ENCODE measurements around the gene C16orf92. TPM values are rescaled to one million over a fixed set of nuclear protein-coding genes. Genes with fewer than 3 reads are reported as not detected.
A peak's percentile ranks its signal among the peaks of the same experiment; 100 is the strongest.

C16orf92 gene
- total RNA-seq, 3 donors from 2014 or later (not counting 1 experiment from before 2014, with no cell fraction given), result not detected

DNA sequence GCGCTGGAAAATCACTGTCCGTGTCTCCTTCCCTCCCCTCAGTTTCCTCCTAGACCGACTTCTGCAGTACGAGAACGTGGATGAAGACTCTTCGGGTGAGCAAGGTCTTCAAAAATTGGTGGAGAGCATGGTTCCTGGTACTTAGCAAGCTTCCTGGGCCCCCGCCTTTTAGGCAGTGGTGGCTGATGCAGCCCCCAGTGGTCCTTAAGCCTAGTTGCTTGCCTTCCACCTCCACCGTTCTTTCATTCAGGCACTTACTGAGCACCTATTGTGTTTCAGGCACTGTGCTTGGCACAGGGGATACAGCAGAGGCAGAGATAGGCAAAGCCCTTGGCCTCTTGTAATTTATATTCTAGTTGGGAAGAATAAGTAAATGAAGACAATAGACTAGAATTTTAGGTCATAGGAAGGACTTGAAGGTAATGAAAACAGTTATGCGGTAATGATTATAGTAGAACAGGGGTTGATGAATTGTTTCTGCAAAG, 26.2 kb upstream of the C16orf92 start:
- Histone ChIP-seq H3K27me3 (ENCODE audit: control insufficient read depth, insufficient read depth, low read length) (no peaks in the 10 kb centered on the region), H3K36me3 (ENCODE audit: control insufficient read depth, insufficient read depth, low read length) (peaks cover 13% of the 10 kb centered on the region), H3K27ac (ENCODE audit: low read length) (peak overlapping the region; percentile 47), H3K4me1 (ENCODE audit: control insufficient read depth, insufficient read depth, low read length) (peaks cover 20% of the 10 kb centered on the region), H3K9me3 (ENCODE audit: control insufficient read depth, insufficient read depth, low read length) (no peaks in the 10 kb centered on the region), H3K4me3 (ENCODE audit: low read length) (peak overlapping the region; percentile 96)
- intact Hi-C loops (cut with micrococcal nuclease), result loop anchor here (1.0 kb wide), 2 partner anchors 24 to 134 kb away; partner anchors contain the start of genes CDIPT and TAOK2
- H3K36me3 Mint-ChIP-seq, result no peaks in the 10 kb centered on the region
- TF ChIP-seq, protein P1, sequence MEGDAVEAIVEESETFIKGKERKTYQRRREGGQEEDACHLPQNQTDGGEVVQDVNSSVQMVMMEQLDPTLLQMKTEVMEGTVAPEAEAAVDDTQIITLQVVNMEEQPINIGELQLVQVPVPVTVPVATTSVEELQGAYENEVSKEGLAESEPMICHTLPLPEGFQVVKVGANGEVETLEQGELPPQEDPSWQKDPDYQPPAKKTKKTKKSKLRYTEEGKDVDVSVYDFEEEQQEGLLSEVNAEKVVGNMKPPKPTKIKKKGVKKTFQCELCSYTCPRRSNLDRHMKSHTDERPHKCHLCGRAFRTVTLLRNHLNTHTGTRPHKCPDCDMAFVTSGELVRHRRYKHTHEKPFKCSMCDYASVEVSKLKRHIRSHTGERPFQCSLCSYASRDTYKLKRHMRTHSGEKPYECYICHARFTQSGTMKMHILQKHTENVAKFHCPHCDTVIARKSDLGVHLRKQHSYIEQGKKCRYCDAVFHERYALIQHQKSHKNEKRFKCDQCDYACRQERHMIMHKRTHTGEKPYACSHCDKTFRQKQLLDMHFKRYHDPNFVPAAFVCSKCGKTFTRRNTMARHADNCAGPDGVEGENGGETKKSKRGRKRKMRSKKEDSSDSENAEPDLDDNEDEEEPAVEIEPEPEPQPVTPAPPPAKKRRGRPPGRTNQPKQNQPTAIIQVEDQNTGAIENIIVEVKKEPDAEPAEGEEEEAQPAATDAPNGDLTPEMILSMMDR (IDR thresholded peaks at IDR 0.05), result no peak
- ATAC-seq (no peak), DNase-seq (no peak)
- H3K27me3 Mint-ChIP-seq (ENCODE audit: low read depth in 2 of 2), result no peaks in the 10 kb centered on the region
- 27% methylated on average over 9 of the region's 9 CpGs for WGBS (ENCODE audit: insufficient coverage)
- H3K4me1 Mint-ChIP-seq, result peaks cover 13 to 45% of the 10 kb centered on the region in 2 donors
- H3K27ac Mint-ChIP-seq, result peak overlapping the region; percentile 97 to 98
- H3K4me3 Mint-ChIP-seq, result peak overlapping the region; percentile 99
- no peaks in the 10 kb centered on the region for H3K9me3 Mint-ChIP-seq

DNA sequence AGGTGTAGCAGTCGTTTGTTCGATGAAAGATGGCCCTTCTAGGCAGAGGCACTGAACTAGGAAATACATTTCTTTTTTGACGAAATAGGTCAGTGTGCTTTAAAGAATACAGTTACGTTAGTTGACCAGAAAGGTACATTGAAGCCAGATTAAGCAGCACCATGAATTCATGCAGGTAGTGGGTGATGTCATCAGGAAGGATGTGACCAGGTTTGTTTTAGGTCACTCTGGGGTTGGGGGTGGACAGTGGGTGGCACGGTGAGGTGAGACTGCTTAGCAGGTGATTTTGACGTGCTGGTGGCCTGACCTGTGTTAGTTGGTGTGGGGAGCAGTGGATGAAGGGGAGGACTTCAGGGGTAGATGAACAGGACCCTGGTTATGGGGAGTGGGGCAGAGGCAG, 23.4 kb upstream of the C16orf92 start:
- intact Hi-C loops (cut with micrococcal nuclease), result no loop called here
- Mint-ChIP-seq H3K27me3 (ENCODE audit: low read depth in 2 of 2) (no peaks in the 10 kb centered on the region), H3K36me3 (no peaks in the 10 kb centered on the region), H3K9me3 (no peaks in the 10 kb centered on the region), H3K4me3 (no peak overlapping the region), H3K27ac (peak overlapping the region in 1 of 2 donors; percentile 52), H3K4me1 (peaks cover 13 to 51% of the 10 kb centered on the region in 2 donors)
- Histone ChIP-seq H3K27ac (ENCODE audit: low read length) (no peak overlapping the region), H3K36me3 (ENCODE audit: control insufficient read depth, insufficient read depth, low read length) (peaks cover 19% of the 10 kb centered on the region), H3K27me3 (ENCODE audit: control insufficient read depth, insufficient read depth, low read length) (no peaks in the 10 kb centered on the region), H3K4me1 (ENCODE audit: control insufficient read depth, insufficient read depth, low read length) (peaks cover 15% of the 10 kb centered on the region), H3K9me3 (ENCODE audit: control insufficient read depth, insufficient read depth, low read length) (no peaks in the 10 kb centered on the region), H3K4me3 (ENCODE audit: low read length) (no peak overlapping the region)
- 91% methylated on average over 6 of the region's 6 CpGs for WGBS (ENCODE audit: insufficient coverage)
- TF ChIP-seq, protein P1 (IDR thresholded peaks at IDR 0.05), result no peak
- no peak for DNase-seq
- no peak for ATAC-seq

DNA sequence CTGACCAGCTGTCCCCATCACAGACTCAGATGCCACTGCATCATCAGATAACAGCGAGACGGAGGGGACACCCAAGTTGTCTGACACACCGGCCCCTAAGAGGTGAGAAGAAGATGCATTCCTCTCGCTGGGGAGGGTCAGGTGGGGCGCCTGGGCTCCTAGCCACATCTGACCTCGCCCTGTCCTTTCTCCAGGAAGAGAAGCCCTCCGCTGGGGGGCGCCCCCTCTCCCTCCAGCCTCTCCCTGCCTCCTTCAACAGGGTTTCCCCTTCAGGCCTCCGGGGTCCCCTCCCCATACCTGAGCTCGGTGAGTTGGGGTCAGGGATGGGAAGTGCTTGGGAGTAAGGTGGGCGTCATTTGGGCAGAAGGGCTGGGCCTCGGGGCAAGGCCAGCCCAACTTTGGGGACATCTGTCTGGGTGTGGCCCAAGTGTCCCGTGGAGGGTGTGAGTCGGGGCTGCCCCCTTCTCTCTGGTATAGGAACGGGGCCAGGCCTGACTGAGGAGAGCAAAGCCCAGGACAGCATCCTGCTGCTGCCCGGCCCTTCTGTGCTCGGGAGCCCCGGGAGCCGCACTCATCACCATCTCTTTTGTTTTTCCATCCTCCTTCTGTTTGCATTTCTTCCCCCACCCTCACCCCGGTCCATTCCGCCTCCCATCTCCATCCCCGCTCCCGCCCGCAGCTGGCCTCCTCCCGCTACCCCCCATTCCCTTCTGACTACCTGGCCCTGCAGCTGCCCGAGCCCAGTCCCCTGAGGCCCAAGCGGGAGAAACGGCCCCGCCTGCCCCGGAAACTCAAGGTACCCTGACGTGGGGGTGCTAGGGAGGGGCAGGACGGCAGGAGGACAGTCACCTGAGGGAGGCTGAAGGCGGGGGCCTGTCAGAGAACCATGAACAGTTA, 22.0 kb upstream of the C16orf92 start:
- no peaks in the 10 kb centered on the region for H3K9me3 Mint-ChIP-seq
- no peak overlapping the region for H3K27ac Mint-ChIP-seq
- Histone ChIP-seq H3K36me3 (ENCODE audit: control insufficient read depth, insufficient read depth, low read length) (peaks cover 19% of the 10 kb centered on the region), H3K27me3 (ENCODE audit: control insufficient read depth, insufficient read depth, low read length) (no peaks in the 10 kb centered on the region), H3K27ac (ENCODE audit: low read length) (no peak overlapping the region), H3K9me3 (ENCODE audit: control insufficient read depth, insufficient read depth, low read length) (no peaks in the 10 kb centered on the region), H3K4me1 (ENCODE audit: control insufficient read depth, insufficient read depth, low read length) (peaks cover 11% of the 10 kb centered on the region), H3K4me3 (ENCODE audit: low read length) (no peak overlapping the region)
- no peaks in the 10 kb centered on the region for H3K36me3 Mint-ChIP-seq
- 95% methylated on average over 30 of the region's 33 CpGs for WGBS (ENCODE audit: insufficient coverage)
- TF ChIP-seq, protein P1 (IDR thresholded peaks at IDR 0.05), result no peak
- H3K4me3 Mint-ChIP-seq, result no peak overlapping the region
- DNase-seq (no peak), ATAC-seq (no peak)
- intact Hi-C loops (cut with micrococcal nuclease), result no loop called here
- H3K27me3 Mint-ChIP-seq (ENCODE audit: low read depth in 2 of 2), result no peaks in the 10 kb centered on the region
- peaks cover 11 to 37% of the 10 kb centered on the region in 2 donors for H3K4me1 Mint-ChIP-seq
